GM04503 (cell line): Measurements from ENCODE around the gene COL13A1.

ENCODE experiments used
- DNase-seq: peaks from one replicate; pipeline ENCODE4 v3.0.0-alpha.2; 2012; ENCODE audit warnings: low read depth

The COL13A1 gene

GRCh38 chr10:69801434-69802315 is at the start of gene COL13A1:
COL13A1 (plus strand) TSS chr10:69801906; CDS start chr10:69802424, 518 bp downstream.
- no peak for DNase-seq

GRCh38 chr10:69752479-69752878 is 49.2 kb upstream of the COL13A1 start:
- DNase-seq: no peak

DNA sequence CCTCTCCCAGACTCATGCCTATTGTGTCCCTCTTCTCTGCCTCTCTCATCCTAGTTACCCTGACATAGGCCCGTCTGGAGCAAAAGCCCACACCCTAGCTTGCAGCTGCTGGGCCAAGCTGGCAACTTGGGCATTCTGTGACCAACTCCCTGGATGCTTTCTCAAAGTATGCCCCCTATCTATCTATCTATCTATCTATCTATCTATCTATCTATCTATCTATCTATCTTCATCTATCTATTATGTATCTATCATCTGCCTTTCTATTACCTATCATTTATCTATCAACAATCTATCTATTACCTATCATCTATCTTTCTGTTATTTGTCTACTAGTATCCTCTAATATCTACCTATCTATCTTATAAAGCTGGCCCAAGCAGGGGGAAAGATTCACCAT is 45.4 kb upstream of the COL13A1 start:
- no peak for DNase-seq

DNA sequence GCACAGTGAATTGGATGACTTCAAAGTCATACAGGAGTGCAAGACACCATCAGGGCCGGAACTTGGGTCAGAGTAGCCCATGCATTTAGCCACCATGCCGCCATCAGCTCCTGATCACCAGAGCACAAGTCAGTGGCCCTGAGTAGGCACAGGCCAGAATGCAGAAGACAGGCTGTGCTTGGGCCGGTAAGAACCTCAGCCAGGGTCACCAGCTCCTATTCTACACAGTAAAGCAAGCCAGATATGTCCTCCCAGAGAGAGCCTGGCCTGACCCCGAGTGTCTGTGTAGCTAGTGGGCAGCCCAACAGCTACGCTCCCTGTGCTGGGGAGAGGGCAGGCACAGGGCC is 44.5 kb upstream of the COL13A1 start:
- no peak for DNase-seq

- peak; percentile 40 for DNase-seq
Measured at GRCh38 chr10:69757553-69758309, 44.0 kb upstream of the COL13A1 start.

DNA sequence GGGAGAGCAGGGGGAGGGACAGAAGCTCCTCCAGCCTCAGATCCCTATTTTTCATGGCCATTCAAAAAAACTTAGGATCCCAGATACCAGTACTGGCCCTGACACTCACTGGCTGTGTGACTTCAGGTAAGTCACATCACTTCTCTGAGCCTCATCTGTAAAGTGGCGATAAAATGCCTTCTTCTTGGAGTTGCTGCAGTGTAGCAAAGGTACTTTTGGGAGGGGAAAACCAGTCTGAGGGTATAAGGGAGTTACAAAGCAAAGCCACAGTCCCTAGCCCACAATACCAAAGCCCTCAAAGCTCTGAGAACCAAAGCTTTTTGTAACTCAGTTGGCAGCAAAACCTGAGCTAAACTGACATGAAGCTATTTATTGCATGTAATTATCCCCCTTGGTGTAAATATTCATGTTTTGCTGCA is 43.4 kb upstream of the COL13A1 start:
- no peak for DNase-seq

DNA sequence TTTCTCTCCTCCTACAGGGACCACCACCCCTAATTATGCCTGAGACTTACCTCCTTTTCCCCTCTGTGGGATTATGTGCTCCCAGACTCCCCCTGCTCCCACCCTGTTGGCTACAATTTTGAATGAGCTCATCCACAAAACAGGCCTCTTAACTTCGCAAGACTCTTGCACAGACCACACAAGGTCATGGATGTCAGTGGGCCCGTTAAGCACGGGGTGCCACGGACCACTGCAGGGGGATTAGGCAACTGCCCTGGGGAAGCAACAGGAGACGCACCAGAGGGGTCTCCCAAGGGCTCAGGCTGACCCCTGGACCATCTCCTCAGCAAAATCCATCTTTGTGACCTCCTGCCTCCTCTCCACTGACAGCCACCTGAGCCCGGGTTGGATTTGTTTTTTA is 42.1 kb upstream of the COL13A1 start:
- DNase-seq: no peak

DNA sequence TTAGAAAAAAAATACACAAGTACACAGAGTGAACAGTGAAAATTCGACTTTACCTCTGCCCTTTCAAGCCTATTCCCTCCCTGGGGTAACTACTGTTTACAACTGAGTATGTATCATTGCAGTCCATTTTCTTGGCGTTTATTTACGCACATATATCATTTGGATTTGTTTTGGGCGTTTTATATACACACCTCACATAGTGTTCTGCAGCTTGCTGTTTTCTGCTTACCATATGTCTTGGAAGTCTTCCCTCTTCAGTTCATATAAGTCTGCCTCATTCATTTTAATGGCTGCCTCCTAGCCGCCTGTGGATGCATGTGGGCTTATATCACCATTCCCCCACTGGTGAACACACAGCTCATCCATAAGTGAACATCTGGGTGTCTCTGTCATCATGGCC is 41.6 kb upstream of the COL13A1 start:
- DNase-seq: no peak

DNA sequence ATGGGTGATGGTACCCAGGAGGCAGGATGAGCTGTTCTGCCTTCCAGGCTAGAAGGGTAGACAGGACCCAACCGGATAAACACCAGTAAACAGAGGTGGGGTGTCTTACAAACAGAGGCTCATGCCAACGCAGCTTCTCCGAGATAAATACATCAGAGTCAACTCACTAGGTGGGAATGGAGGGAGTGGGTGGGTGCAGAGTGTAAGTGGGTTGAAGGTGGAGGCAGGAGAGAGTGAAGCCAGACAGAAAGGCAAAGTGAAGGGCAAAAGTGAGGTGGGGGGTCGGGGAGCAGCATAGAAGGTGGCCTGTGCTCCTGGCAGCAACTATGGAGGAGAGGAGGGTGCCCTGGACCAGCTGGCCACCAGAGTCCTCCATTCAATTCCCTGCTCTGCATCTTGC is 40.4 kb upstream of the COL13A1 start:
- DNase-seq: no peak

DNA sequence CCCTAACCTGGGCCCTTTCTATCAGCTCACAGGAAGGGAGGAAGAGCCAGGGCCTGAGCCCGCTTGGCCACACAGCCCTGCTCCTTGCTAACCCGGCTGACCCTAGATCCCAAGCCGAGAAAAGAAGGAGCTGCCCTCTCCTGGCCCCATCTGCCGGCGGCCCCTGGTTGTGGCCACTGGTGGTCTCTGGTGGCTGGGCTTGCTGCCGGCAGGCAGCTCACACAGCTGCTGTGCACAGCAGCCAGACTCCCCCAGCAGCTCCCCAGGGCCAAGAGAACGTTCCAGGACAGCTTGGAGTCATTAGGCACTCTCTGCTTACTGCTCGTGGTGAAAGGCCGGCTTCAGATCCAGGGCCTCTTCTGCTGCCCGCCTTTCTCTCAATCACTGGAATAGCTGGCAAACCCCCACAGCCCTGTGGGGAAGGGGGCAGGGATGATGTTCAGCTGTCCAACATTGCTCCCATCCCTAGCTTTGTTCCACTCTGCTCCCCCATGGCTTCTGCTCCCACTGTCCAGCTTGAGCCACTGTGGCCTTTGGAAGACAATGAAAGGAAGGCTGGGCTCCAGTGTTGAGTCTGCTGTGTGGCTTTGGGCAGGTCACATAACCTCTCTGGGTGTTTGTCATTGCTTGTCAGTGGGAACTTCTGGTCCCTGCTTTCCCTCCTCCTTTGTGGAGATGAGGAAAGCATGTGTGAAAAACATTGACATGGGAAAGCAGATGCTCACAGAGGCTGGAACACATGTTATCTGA is 35.4 kb upstream of the COL13A1 start:
- no peak for DNase-seq

DNA sequence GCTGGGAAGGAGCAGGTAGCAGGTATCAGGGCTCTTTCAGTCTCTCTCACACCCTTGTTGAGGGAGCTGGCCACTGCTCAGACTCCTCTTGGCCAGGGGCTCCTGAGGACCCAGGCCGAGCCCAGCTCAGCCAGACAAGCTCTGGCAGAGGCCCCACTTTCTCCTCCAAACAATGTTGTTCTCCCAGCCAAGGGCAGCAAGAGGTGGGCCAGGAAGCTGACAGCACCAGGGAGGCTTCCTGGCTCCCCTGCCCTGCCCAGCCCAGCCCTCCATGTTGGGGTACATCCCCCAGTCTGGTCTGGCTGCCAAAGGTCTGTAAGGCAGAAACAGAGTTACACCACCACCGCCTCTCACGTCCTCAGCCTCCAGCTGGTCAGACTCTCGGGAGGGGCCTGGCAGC is 33.9 kb upstream of the COL13A1 start:
- DNase-seq: no peak

GRCh38 chr10:69768386-69768785 is 33.3 kb upstream of the COL13A1 start:
- no peak for DNase-seq

DNA sequence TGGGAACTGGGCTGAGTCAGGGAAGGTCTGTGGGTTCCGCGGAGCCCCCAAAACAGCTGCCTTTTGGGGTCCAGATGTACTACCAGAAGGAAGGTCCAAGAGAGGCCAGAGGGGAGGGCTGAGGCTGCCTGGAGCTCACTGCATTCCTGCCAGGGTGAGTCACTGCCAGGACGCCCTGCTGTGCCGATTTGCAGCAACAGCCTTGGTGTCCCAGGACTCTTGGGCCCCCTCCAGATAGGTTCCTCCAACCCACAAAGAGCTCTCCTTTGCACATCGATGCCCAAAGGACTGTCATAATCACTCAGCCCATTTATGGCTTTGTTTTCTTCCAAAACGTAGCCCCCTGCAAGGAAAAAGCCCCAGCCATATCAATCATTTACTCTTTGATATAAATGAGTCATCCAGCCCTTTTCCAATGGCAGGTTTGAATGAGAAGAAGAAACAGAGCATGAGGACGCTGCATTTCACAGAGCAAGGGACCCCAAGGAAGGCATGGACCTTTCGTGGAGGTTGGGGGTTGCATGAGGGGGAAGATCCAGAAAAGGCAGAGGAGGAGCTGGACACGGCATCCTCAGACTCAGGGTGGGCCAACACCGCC is 32.2 kb upstream of the COL13A1 start:
- DNase-seq: peak; percentile 50

DNA sequence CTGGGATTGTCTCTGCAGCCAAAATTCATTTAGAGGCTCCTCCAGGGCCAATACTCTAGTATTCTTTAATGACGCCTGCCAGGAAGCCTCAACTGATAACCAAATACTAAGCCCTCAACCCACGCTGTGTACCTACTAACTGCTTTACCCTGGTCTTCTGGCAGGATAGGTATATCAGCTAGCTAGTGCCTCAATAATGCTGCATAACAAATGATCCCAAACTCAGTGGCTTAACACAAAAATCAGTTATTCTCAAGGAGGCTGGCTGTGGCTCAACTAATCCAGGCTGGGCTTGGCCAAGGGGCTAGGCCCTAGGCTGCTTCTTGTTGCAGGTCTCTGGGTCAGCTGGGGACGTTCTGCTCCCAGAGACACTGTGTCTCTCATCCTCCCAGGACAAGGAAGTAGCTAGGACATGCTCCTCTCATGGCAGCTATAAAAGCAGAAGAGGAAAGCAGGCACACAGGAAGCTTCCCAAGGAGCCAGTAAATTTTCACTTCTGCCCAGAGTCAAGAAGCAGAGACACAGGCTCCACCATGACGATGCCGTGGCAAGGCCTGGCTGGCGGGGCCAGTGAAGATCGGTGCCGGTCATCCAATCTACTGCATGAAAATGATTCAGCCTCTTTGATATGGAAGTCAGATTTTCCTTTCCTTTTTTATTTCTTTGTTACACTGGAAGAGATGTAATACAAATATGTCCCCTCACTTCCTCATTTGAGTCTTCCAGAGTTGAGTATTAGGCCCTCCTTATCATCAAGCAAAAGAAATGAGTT is 28.6 kb upstream of the COL13A1 start:
- DNase-seq: no peak

DNA sequence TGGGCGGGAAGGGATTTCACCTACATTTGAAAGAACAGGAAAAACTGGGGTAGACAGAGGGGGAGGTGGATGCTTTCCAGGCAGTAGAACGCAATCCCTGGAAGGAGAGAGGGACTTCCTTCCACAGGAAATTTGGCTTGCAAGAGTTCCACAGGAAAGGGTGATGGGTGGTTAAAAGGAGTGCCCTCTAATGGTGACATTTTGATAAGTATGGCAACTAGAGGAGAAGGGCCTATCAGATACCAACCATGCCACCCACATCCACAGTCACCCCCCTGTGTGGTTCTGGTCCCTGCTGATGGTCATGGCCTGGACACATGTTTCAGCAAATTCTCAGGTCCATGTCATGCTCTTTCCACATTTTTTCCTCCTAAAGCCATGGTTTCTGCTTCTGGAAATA is 27.1 kb upstream of the COL13A1 start:
- no peak for DNase-seq

DNA sequence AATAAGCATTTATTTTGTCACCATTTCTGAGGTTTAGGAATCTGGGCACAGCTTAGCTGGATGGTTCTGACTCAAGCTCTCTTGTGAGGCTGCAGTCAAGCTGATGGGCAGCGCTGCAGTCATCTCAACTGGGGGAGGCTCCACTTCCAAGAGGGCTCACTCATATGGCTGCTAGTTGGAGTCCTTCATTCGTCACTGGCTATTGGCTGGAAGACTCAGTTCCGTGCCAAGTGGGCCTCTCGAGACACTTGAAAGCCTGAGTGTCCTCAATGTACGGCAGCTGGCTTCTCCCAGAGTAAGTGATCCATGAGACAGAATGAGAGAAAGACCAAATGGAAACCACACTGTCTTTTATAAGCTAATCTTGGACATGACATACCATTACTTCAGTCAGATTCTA is 21.6 kb upstream of the COL13A1 start:
- DNase-seq: no peak

GRCh38 chr10:69781576-69781975 is 20.1 kb upstream of the COL13A1 start:
- DNase-seq: no peak

- no peak for DNase-seq
Measured at GRCh38 chr10:69783515-69783914, 18.2 kb upstream of the COL13A1 start.

DNA sequence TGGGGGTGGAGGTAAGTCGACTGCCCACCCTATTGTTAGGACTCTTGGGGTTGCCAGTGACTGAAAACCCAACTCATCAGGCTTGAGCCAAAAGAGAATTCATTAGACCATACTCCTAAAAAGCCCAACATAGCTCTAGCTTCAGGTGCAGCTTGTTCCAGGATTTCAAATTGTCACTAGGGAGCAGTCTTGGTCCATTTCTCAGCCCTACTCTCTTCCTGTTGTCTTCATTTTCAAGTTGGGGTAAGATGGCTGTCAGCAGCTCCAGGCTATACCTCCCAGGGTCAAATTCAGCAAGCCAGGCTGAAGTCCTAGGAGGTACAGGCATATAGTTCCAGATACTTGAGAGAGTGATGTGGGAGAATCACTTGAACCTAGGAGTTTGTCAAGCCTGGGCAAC is 14.9 kb upstream of the COL13A1 start:
- no peak for DNase-seq

- DNase-seq: no peak
Measured at GRCh38 chr10:69787681-69788080, 14.0 kb upstream of the COL13A1 start.

DNA sequence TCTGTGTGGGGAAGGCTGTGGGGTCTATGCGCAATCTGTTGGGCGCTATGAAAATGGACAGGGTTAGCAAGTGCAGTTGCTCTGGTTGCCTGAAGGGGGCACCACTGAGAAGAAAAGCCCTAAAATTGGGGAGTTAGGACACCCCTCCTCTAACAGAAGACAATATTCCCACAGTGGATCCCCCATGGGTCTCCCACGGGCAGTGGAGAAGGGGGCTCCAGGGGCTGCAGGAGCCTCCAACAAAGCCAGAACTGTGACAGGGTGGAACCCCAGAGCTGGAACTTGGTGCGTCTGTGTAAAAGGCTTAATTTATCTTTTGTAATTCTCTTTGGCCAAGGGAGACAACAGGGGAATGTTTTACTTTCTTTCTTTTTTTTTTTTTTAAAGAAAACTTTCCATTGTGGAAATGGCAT is 12.5 kb upstream of the COL13A1 start:
- DNase-seq: no peak

GRCh38 chr10:69791812-69792211 is 9.9 kb upstream of the COL13A1 start:
- DNase-seq: no peak
